Testis (tissue), 3 donors: ENCODE results near the gene NDST1. TPM values are rescaled to one million over a fixed set of nuclear protein-coding genes. Genes with fewer than 3 reads are reported as not detected.

ENCODE experiments used
- DNase-seq: peaks from one replicate; pipeline ENCODE4 v3.0.0-alpha.2; 2019
- H3K27ac ChIP-seq, 2 donors: fragments of 200-600 bp; sonication (generic); one replicate each; pipeline ENCODE4 v1.5.1; 2019
- H3K27me3 ChIP-seq: fragments of 200-600 bp; sonication (generic); one replicate; pipeline ENCODE4 v1.5.1; 2019
- H3K36me3 ChIP-seq: fragments of 200-600 bp; sonication (generic); one replicate; pipeline ENCODE4 v1.5.1; 2017; ENCODE audit warnings: low read depth; ENCODE audit errors: missing control alignments
- H3K4me1 ChIP-seq: fragments of 200-600 bp; sonication (generic); one replicate; pipeline ENCODE4 v1.5.1; 2019
- H3K4me3 ChIP-seq, 2 donors: fragments of 200-600 bp; sonication (generic); one replicate each; pipeline ENCODE4 v1.5.1; 2017 to 2019
- H3K9me3 ChIP-seq: fragments of 200-600 bp; sonication (generic); one replicate; pipeline ENCODE4 v1.5.1; 2017
- POLR2A ChIP-seq: fragments of 450-650 bp; IDR thresholded peaks from one replicate; pipeline ENCODE4 v1.6.1; 2017; ENCODE audit warnings: antibody characterized with exemption, mild to moderate bottlenecking, moderate library complexity
- WGBS, 2 donors: methylation state at CpG; one replicate each; pipeline ENCODE4 v1.1.5; 2018; 5-methylcytosine and 5-hydroxymethylcytosine counted together
- intact Hi-C: fragments of 100-400 bp; cut with DNase I; formaldehyde crosslinking; loops from one replicate; pipeline ENCODE4 v1.15.1; 2023; ENCODE audit warnings: low total_unique reads
- polyA plus RNA-seq: library from polyadenylated mRNA; stranded (reverse); fragments of 350-450 nt; fragmentation: Illumina TruSeq; extraction: RNeasy Lipid Tissue Mini Kit (QIAGEN cat#74804); gene quantifications from one replicate; pipeline ENCODE4 v1.2.3, GENCODE V29; 2014; ENCODE audit warnings: low read depth, low replicate concordance; ENCODE audit not compliant: insufficient read depth
- total RNA-seq, 2 donors: library from RNA; depleted of rRNA; stranded (reverse); fragments of >200 nt; gene quantifications; one replicate each; pipeline ENCODE4 v1.2.3, GENCODE V29; 2016
- TF ChIP-seq, protein P1 (sequence below), 3 experiments: fragments of 450-650 bp in 2 of 3; fragments of 200-600 bp in 1 of 3; sonication (generic) in 1 of 3; IDR thresholded peaks; one replicate each; pipeline ENCODE4 v1.5.1; 2016 to 2019; ENCODE audit warnings: antibody characterized with exemption in 3 of 3, mild to moderate bottlenecking in 2 of 3, moderate library complexity in 1 of 3

Gene NDST1
- total and polyA plus RNA-seq, 3 donors from 2014 or later = 55.0 to 174 (median 167) TPM

DNA sequence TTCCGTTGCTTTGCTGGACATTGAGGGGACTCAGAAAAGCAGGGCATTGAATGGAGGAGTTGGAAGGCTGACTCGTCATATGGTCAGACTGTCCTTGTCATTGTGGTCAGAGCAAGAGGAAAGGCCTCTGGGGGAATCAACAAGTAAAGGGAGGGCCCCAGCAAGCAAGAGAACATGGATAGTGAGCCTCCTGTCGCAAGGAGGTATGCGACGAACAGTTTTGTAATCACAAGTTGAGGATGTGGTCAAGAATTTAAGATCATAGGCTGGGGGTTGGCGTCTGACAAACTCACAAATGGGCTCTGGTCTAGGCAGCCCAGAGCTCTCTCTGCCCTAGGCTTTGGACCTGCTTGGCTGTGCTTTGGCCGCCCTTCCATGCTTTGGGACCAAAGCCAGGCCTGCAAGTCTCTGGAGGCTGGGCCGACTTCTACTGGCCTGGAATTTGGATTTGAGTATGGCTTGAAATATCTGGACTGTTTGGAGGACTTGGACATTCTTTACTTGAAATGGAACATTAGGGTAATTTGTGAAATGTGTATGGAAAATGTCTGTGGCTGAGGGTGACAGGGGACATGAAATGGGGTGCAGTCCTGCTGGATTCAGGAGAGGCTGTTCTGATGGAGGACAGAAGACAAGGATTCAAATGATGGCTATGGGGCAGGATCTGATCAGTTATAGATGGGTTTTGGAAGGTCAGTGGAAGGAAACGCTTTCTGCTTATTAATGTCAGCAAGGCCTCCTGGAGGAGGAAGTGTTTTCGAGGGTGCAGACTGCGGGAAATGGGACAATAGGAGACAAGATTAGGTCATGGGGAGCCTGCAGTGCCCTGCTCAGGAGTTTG lies 19.2 kb upstream of the NDST1 start:
- H3K27ac ChIP-seq = peak overlapping the region; percentile 97 to 98
- no peaks in the 10 kb centered on the region for H3K27me3 ChIP-seq
- H3K4me1 ChIP-seq = peaks cover 63% of the 10 kb centered on the region
- H3K4me3 ChIP-seq = no peak overlapping the region
- intact Hi-C loops = no loop called here
- 30 to 36% methylated on average over 11 of the region's 11 CpGs for WGBS, 2 donors
- peak; percentile 72 for DNase-seq
- H3K36me3 ChIP-seq = no peaks in the 10 kb centered on the region
- no peaks in the 10 kb centered on the region for H3K9me3 ChIP-seq
- no peak for TF ChIP-seq POLR2A
- TF ChIP-seq, protein P1, sequence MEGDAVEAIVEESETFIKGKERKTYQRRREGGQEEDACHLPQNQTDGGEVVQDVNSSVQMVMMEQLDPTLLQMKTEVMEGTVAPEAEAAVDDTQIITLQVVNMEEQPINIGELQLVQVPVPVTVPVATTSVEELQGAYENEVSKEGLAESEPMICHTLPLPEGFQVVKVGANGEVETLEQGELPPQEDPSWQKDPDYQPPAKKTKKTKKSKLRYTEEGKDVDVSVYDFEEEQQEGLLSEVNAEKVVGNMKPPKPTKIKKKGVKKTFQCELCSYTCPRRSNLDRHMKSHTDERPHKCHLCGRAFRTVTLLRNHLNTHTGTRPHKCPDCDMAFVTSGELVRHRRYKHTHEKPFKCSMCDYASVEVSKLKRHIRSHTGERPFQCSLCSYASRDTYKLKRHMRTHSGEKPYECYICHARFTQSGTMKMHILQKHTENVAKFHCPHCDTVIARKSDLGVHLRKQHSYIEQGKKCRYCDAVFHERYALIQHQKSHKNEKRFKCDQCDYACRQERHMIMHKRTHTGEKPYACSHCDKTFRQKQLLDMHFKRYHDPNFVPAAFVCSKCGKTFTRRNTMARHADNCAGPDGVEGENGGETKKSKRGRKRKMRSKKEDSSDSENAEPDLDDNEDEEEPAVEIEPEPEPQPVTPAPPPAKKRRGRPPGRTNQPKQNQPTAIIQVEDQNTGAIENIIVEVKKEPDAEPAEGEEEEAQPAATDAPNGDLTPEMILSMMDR (IDR thresholded peaks at IDR 0.05) = no peak

DNA sequence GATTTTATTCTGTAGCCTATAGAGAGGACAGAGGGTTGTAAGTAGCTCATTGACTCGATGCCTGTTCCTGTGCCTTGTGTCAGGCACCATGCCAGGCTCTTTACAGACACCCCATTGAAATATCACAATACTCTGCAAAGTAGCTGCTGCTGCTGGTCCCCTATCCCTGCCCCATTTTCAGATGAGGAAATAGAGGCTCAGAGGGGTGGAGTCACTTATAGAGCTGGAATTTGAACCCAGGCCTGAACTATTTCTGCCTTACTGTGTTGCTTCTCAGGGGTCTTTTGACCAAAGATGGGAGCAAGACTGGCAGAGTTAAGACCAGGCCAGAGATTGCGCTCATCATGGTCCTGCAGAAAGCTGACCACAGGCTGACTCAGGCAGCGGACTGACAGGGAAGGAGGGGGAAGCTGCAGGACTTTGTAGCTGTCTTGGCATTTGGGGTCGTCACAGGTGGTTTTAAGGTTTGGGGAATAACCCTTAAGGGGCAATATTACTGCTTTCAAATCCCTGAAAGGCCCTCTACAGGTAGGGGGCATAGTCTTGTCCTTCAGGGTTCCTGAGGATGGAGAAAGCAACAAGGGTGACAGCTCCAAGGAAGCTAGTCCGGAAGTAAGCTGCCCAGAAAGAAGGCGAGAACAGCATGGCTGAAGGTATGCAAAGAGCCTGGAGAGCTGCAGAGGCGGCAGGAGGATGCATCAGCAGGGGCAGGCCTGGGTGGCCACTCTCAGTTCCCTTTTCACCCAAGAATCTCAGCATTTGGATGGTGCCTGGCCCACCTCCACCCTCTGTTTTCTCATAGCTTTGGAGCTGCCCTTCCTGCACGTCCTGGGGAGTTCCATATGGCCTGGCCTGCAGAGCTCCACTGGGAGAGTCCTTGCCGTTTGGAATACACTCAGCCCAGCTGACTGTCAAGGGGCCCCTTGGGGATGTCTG lies 18.3 kb upstream of the NDST1 start:
- WGBS, 2 donors = 46 to 51% methylated on average over 9 of the region's 9 CpGs
- H3K4me1 ChIP-seq = peaks cover 59% of the 10 kb centered on the region
- no peaks in the 10 kb centered on the region for H3K9me3 ChIP-seq
- no peaks in the 10 kb centered on the region for H3K36me3 ChIP-seq
- no peak for DNase-seq
- no peak overlapping the region for H3K4me3 ChIP-seq
- peak overlapping the region; percentile 25 to 97 for H3K27ac ChIP-seq
- H3K27me3 ChIP-seq = no peaks in the 10 kb centered on the region
- intact Hi-C loops = no loop called here
- no peak for TF ChIP-seq POLR2A
- TF ChIP-seq, protein P1 (IDR thresholded peaks at IDR 0.05) = no peak

- Histone ChIP-seq H3K4me1 (peaks cover 54% of the 10 kb centered on the region), H3K9me3 (no peaks in the 10 kb centered on the region), H3K36me3 (no peaks in the 10 kb centered on the region), H3K4me3 (no peak overlapping the region), H3K27me3 (no peaks in the 10 kb centered on the region), H3K27ac (peak overlapping the region in 1 of 2 donors; percentile 97)
- intact Hi-C loops = no loop called here
- TF ChIP-seq POLR2A = no peak
- TF ChIP-seq, protein P1 (IDR thresholded peaks at IDR 0.05) = no peak
- WGBS, 2 donors = 64 to 76% methylated on average over 2 of the region's 2 CpGs
- no peak for DNase-seq
Measured at GRCh38 chr5:150490296-150490669, 17.6 kb upstream of the NDST1 start.

- no peak overlapping the region for H3K4me3 ChIP-seq
- H3K36me3 ChIP-seq = no peaks in the 10 kb centered on the region
- H3K9me3 ChIP-seq = no peaks in the 10 kb centered on the region
- TF ChIP-seq, protein P1 (IDR thresholded peaks at IDR 0.05) = no peak
- no peak for TF ChIP-seq POLR2A
- H3K4me1 ChIP-seq = peaks cover 56% of the 10 kb centered on the region
- H3K27me3 ChIP-seq = no peaks in the 10 kb centered on the region
- intact Hi-C loops = no loop called here
- H3K27ac ChIP-seq = peak overlapping the region; percentile 24 to 97
- DNase-seq = no peak
- 33 to 50% methylated on average over 1 of the region's 1 CpG for WGBS, 2 donors
Measured at GRCh38 chr5:150490754-150491153, 17.2 kb upstream of the NDST1 start.
